ENCODE results near the gene LMX1B.

The LMX1B gene

DNA sequence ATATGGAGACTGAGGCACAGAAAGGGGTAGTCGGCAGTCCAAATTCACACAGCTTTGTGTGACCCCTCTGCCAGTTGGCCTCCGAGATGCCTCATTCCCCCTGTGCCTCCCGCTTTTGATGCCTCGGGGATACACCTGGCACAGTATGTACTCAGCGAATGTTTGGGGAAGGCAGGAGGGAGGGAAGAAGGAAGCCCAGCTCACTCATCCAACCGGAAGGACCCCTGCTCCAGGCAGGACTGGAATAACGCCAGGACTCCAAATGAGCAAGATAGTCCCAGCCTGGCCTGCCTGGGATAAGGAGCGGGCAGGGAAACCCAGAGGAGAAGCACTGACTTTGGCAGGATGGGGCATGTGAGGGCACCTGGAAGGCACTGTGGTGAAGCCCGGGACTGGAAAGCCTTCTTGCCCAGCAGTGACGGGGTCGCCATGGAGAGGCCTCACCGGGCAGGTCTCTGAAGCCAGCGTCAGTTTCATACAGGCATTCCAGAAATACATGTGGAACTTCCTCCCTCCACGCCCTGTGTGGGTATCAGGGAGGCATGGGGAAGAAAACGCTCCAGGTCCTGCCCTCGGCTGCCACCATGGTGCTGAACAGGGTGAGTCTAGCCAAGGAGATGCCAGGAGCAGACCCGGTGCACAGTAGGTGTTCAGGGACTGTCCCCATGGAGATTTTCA, 20.3 kb downstream of the LMX1B start:
- ATAC-seq (no peak), DNase-seq (ENCODE audit: low spot score in 2 of 2) (no peak)
- no peak overlapping the region for H3K4me3 Mint-ChIP-seq
- H3K9me3 Mint-ChIP-seq, result no peaks in the 10 kb centered on the region
- peaks cover 28% of the 10 kb centered on the region for H3K4me1 Mint-ChIP-seq
- no peak overlapping the region for H3K27ac Mint-ChIP-seq
- H3K36me3 Mint-ChIP-seq, result peaks cover 6% of the 10 kb centered on the region

DNA sequence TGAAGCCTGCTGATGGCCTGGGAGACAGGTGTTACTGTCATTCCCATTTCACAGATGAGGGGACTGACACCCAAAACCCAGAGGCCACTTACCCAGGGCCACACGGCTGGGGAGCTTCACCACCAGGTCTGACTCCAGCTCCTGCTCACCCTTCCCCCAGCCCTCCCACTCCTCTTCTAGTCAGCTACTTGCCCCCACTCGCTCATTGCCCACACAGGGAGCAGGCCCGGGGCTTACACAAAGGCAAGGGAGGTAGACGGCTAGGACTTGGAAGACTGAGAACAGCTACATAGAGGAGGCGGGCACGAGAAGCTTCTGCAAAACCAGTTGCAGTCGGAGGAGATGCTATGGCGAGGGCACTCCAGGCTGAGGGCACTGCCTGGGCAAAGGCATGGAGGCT, 21.3 kb downstream of the LMX1B start:
- H3K9me3 Mint-ChIP-seq, result no peaks in the 10 kb centered on the region
- H3K4me3 Mint-ChIP-seq, result no peak overlapping the region
- DNase-seq (ENCODE audit: low spot score in 2 of 2) (no peak), ATAC-seq (no peak)
- peaks cover 6% of the 10 kb centered on the region for H3K36me3 Mint-ChIP-seq
- H3K27ac Mint-ChIP-seq, result no peak overlapping the region
- H3K4me1 Mint-ChIP-seq, result peaks cover 28% of the 10 kb centered on the region

DNA sequence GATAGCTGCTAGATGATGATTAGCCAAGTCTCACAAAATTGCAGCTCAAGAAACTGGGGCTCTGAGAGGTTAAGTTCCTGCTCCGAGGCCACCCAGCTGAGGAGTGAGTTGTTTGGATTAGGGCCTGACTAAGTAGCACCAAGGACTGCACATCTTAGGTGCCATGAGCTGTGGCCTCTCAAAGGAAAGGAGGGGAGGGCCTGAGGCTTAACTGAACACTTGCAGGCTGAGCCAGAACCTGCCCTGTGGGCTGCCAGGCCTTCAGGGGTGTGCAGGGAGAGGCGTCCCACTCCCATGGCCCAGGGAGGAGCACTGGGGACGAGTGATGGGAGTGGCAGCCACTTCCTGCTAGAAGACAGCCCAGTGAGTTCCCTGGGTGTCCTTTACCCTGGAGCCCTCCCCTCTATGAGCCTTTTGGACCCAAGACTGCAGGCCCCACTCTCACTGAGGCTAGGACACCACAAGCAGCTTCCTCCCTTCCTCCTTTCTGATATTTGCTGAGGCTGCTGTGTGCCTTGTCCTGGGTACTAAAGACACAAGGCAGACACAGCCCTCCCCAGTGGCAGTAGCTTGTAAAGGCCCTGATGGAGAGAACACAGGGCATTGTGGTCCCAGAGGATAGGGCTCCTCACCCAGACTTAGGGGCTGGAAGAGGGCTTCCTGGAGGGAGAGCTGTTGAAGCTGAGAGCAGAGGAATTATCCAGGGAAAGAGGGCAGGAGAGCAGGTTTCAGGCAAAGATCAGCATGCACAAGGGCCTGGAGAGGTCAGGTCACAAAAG, 22.1 kb downstream of the LMX1B start:
- Mint-ChIP-seq H3K9me3 (no peaks in the 10 kb centered on the region), H3K4me3 (no peak overlapping the region), H3K4me1 (peaks cover 28% of the 10 kb centered on the region), H3K36me3 (peaks cover 6% of the 10 kb centered on the region), H3K27ac (no peak overlapping the region)
- DNase-seq (ENCODE audit: low spot score in 2 of 2) (no peak), ATAC-seq (no peak)

DNA sequence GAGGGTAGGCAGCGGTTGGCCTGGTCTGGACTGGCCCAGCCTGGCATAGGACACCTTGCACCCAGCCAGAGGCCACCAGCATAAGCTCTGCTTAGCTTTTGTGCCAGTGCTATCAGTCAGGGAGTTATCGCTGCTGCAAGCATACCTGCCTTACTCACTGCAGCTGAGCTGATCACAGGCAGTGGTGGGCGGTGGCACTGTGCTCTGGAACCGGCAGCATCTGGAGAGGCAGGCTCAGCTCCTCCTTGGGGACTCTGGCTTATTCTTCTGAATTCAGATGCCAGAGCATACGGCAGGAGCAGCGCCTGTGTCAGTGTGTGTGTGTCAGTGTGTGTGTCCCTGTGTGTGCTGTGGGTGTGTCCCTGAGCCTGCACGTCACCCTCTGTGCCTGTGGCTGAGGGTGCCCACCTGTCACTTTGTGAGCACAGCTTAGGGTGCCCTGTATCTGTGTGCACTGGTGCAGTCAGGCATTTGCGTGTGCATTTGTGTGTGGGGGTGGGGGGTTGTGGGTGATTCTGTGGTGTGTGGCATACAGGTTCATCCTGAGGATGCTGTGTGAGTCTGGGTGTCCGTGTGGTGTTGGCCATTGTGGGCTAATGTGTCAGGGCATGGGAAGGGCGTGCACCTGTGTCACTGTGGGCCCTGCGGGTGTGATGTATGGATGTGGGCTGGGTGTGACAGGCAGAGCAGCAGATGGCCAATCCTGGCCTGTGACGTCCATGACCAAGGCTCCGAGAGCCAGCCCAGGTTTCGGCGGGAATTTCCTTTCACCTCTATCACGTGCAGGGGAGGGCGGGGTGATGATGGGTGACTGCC, 23.5 kb downstream of the LMX1B start:
- Mint-ChIP-seq H3K27ac (no peak overlapping the region), H3K4me1 (peaks cover 31% of the 10 kb centered on the region), H3K9me3 (no peaks in the 10 kb centered on the region), H3K36me3 (peaks cover 6% of the 10 kb centered on the region), H3K4me3 (no peak overlapping the region)
- DNase-seq (ENCODE audit: low spot score in 2 of 2) (no peak), ATAC-seq (peak; percentile 83)

DNA sequence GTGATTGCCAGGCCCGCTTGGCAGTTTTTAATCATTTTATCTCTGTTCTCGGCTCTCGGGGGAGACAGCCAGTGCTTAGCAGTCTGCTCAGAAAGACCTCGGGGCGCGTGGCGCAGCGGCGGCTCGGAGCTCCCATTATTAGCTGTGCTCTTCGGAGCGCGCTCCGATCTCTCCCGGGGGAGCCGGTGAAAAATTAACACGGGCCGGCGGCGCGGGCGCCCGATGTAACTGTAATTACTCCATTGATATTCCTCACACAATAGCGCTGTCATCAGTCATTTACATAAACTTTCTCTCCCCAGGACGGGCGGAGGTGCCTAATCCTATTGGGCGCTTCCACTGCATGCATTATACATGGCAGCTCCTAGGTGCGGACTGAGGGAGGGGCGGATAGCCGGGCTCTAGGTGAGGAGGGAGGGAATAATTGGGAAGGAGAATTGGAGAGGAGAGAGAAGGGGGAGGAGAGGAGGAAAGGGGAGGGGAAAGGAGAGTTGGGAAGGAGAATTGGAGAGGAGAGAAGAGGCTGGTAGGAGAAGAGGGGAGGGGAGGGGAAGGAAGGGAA, 24.9 kb downstream of the LMX1B start:
- Mint-ChIP-seq H3K4me3 (no peak overlapping the region), H3K36me3 (peaks cover 6% of the 10 kb centered on the region), H3K9me3 (no peaks in the 10 kb centered on the region), H3K27ac (no peak overlapping the region), H3K4me1 (peaks cover 36% of the 10 kb centered on the region)
- no peak for ATAC-seq
- DNase-seq (ENCODE audit: low spot score in 2 of 2), result no peak

DNA sequence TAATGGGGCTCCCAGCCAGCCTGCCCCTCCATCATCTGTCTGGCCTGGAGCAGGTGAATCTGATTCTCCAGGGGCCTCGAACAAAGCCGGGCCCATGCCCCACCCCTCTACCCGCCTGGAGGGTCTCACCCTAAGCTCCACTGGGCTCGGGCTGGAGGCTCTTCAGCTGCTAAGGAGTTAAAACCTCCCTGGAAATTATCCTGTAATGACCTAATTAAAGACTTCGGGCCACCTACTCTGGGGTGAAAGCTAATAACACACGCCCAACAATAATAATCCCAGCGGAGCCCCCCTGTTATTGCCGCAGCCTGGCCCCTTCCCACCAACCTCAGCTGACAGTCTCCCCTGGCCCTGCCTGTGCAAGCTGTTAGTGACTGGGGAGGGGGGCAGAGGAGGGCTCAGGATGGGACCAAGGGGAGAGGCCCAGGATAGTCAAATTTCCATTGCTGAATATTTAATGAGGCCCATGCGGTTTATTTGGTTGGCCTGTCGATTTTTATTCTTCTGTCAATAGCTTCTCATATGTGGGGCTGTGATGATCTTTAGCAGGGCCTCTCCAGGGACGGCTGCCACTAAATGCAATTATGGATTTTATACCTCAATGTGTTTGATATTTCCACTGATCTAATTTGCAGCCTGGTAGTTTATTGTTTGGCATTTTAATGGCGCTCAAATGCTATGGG, 25.7 kb downstream of the LMX1B start:
- H3K9me3 Mint-ChIP-seq, result no peaks in the 10 kb centered on the region
- ATAC-seq, result no peak
- H3K27ac Mint-ChIP-seq, result no peak overlapping the region
- H3K36me3 Mint-ChIP-seq, result peaks cover 6% of the 10 kb centered on the region
- H3K4me1 Mint-ChIP-seq, result peaks cover 36% of the 10 kb centered on the region
- no peak overlapping the region for H3K4me3 Mint-ChIP-seq
- DNase-seq (ENCODE audit: low spot score in 2 of 2), result no peak

DNA sequence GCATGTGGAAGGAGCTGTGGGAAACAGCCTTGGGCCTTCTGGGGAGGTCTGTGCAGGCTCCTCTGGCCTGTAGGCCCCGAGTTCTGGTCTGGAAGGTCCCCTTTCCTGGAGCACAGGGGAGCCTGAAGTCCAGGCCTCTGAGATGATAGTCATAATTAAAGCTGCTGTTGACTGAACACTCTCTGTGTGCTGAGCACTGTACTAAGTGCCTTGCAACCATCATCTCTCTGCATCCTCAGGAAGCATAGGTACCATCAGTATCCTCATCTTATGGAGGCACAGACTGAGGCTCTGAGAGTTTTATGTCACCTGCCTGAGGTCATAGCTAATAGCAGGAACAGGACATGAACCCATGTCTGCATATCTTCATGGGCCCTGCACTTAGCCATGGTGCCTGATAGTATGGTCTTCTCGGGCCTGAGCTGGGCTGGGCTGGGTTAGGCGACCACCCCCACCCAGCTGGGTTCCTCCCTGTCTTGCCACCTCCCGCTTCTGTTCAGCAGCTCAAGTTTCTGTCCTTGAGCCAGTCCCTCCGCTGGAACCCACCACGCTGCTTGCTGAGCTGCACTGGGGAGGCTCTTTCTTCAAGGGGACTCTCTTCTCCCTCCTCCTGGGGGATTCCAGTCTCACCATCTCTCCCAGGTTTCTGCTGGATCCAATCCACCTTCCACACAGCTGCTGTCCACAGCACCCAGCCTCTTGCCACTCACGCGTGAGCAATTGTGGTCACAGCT, 27.6 kb downstream of the LMX1B start:
- peaks cover 29% of the 10 kb centered on the region for H3K4me1 Mint-ChIP-seq
- no peak overlapping the region for H3K27ac Mint-ChIP-seq
- ATAC-seq (no peak), DNase-seq (ENCODE audit: low spot score in 2 of 2) (no peak)
- no peak overlapping the region for H3K4me3 Mint-ChIP-seq
- no peaks in the 10 kb centered on the region for H3K9me3 Mint-ChIP-seq
- H3K36me3 Mint-ChIP-seq, result peaks cover 6% of the 10 kb centered on the region

DNA sequence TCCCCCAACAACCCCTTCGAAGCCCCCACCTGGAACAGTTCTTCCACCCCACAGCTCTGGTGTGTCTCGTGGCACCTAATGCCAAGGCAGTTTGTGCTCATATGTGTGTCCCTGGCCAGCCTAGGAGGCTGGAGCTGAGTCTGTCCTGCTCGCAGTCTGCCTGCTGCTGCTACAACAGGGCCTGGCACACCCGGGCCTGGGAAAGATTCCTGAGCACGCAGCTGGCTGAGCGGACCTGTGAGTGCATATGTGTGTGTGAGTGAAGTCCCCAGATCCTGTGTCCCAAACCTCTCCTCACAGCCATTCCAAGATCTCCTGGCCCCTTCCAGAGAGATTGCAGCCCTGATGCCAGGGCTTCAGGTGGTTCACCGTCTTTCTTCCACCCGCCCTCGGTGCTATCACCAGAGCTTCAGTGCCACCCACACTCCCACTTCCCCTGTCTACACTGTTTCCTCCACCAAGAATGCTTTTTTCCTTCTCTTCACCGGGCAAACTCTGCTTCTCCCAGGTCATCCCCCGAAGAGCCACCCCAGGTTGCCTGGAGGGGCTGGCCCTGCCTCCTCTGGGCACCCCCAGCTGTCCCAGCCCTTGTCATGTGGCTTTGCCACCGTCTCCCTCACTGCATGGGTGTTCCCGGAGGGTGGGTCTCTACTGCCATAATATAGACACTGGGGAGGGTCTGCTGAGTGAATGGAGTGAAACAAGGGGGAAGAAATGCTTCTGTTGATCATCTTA, 28.4 kb downstream of the LMX1B start:
- peaks cover 4% of the 10 kb centered on the region for H3K36me3 Mint-ChIP-seq
- no peak overlapping the region for H3K27ac Mint-ChIP-seq
- no peak for ATAC-seq
- no peaks in the 10 kb centered on the region for H3K9me3 Mint-ChIP-seq
- no peak for DNase-seq (ENCODE audit: low spot score in 2 of 2)
- H3K4me1 Mint-ChIP-seq, result peaks cover 20% of the 10 kb centered on the region
- H3K4me3 Mint-ChIP-seq, result no peak overlapping the region

DNA sequence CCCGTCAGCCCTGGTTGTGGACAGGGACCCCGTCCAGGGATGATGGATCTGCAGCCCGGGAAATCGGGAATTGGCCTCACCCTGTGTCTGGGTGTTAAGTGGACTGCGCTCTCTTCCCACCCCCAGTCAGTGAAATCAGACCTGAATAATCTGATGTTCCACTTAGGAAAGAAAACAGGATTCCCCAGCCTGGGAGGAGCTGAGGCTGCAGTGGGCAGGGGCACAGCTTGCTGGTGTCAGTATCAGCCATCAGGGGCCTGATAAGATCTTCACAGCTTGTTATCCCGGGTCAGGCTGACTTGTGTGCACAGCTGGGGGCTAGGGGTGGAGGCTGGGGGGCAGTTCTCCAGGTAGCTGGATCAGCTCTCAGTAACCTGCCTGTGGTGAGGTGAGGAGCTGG, 29.1 kb downstream of the LMX1B start:
- H3K27ac Mint-ChIP-seq, result no peak overlapping the region
- H3K36me3 Mint-ChIP-seq, result no peaks in the 10 kb centered on the region
- H3K4me3 Mint-ChIP-seq, result no peak overlapping the region
- H3K4me1 Mint-ChIP-seq, result peaks cover 14% of the 10 kb centered on the region
- no peaks in the 10 kb centered on the region for H3K9me3 Mint-ChIP-seq
- ATAC-seq, result no peak
- no peak for DNase-seq (ENCODE audit: low spot score in 2 of 2)

DNA sequence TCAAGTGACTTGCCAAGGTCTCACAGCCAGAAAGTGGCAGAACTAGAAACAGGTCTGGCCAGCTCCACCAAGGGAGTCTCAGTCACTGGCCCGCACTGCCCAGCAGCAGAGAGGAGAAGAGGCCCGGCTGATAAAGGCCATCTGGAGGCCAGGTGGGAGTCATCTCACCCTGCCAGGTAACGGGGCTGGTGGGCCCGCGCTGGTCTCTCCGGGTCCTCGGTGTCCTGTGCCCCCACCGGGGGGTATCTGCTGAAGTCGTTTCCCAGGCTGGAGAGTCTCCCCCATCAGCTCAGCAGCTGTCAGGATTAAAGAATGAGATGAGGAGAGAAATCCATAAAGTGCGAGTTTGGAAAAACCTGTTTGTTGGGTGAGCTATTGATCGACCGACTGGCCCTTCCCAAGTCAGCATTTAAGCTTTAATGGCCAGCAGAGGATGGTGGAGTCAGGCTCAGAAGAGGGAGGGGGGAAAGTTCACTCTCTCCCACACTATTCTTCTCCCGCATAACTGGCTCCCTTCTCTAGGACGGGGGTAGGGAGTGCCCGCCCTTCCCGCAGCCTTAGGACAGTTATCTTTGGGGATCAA, 30.3 kb downstream of the LMX1B start:
- DNase-seq (ENCODE audit: low spot score in 2 of 2), result no peak
- H3K36me3 Mint-ChIP-seq, result no peaks in the 10 kb centered on the region
- ATAC-seq, result no peak
- peaks cover 8% of the 10 kb centered on the region for H3K4me1 Mint-ChIP-seq
- no peak overlapping the region for H3K27ac Mint-ChIP-seq
- no peaks in the 10 kb centered on the region for H3K9me3 Mint-ChIP-seq
- H3K4me3 Mint-ChIP-seq, result no peak overlapping the region

DNA sequence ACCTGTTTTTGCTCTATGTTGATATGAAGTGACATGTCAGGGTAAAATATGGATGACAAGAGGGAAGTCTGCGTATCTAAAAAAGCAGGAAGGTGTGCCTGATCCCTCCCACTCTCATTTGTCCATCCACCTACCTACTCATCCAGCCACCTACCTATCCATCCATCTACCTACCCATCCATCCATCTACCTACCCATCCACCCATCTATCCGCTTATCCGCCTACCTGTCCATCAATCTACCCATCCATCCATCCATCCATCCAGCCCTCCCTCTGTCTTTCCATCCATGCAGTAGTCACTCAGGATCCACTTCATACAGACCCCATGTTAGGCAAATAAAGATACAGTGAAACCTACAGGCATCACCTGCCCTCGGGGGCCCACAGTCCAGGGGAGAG, 32.4 kb downstream of the LMX1B start:
- Mint-ChIP-seq H3K4me1 (peaks cover 12% of the 10 kb centered on the region), H3K36me3 (no peaks in the 10 kb centered on the region), H3K4me3 (no peak overlapping the region), H3K9me3 (no peaks in the 10 kb centered on the region), H3K27ac (no peak overlapping the region)
- DNase-seq (ENCODE audit: low spot score in 2 of 2) (no peak), ATAC-seq (no peak)

DNA sequence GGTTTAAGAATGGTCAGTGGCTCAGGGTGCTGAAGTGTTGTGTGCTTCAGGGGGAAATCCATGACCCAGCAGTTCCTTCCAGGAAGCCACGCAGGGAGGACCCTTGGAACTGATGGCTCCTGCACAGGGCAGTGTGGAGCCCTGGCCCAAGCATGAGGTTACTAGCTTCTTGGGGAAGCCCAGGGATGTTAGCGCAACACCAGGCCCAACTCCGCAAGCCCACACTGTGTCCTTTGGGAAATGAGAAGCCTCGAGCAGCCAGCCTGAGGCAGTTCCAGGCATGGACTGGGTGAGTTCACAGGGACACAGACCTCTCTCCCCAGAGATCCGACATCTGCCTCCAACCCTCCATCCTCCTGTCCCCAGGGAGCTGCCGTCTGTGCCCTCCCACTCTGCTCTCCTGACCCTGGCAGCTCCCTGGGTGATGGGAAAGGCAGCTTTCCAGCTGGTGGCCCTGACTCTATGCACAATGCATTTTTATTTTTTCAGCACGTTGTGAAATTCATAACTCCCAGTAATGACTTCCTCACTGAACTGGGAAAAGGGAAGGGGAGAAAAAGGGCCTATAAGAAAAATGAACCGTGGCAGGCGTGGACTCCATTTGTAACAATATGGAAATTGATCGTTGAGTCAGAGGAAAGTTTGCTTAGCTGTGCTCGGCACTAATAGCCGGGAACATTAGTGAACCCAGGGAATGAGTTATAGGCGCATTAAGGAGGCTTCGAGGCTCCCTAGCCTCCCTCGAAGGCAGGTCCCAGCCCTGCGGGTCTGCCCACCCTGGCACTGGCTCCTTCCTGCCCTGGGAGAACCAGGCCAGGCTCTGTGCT, 34.1 kb downstream of the LMX1B start:
- Mint-ChIP-seq H3K4me3 (no peak overlapping the region), H3K4me1 (peaks cover 4% of the 10 kb centered on the region), H3K36me3 (no peaks in the 10 kb centered on the region), H3K9me3 (no peaks in the 10 kb centered on the region), H3K27ac (no peak overlapping the region)
- no peak for DNase-seq (ENCODE audit: low spot score in 2 of 2)
- no peak for ATAC-seq

DNA sequence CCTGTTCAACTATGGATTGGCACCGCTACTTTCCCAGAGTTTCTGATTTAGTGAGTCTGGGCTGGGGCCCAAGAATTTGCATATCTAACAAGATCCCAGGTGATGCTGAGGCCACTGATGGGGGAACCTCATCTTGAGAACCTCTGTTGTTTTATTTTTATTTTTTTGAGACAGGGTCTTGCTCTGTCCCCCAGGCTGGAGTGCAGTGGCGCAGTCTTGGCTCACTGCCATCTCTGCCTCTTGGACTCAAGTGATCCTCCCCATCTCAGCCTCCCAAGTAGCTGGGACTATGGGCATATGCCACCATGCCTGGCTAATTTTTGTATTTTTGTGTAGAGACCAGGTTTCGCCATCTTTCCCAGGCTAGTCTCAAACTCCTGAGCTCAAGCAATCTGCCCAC, 35.7 kb downstream of the LMX1B start:
- no peaks in the 10 kb centered on the region for H3K9me3 Mint-ChIP-seq
- ATAC-seq, result no peak
- no peaks in the 10 kb centered on the region for H3K36me3 Mint-ChIP-seq

More for the DNA sequence above, 35.7 kb downstream of the LMX1B start:
- no peak overlapping the region for H3K4me3 Mint-ChIP-seq
- H3K27ac Mint-ChIP-seq, result no peak overlapping the region
- H3K4me1 Mint-ChIP-seq, result peaks cover 4% of the 10 kb centered on the region
- DNase-seq (ENCODE audit: low spot score in 2 of 2), result no peak
